ENCODE data around the gene GJD3. TPM values are rescaled to one million over a fixed set of nuclear protein-coding genes. Genes with fewer than 3 reads are reported as not detected.
A peak's percentile ranks its signal among the peaks of the same experiment; 100 is the strongest.
"Not testable (repeated sequence)": the region's sequence is repeated elsewhere in the genome, so short reads cannot be mapped to it uniquely, and the experiment has no call there.

Gene GJD3
- total and polyA plus RNA-seq, 8 donors: 0.55 to 1.2 TPM; not detected in 6

GRCh38 chr17:40371261-40371929, 6.9 kb upstream of the GJD3 start:
- DNase-seq: peak in 1 of 2 donors; percentile 31
- Histone ChIP-seq H3K9me3 (peaks cover 0 to 5% (median 0%) of the 10 kb centered on the region in 4 donors), H3K27me3 (peaks cover 0 to 5% (median 0%) of the 10 kb centered on the region in 3 donors), H3K36me3 (no peaks in the 10 kb centered on the region), H3K4me3 (no peak overlapping the region), H3K27ac (no peak overlapping the region), H3K4me1 (no peaks in the 10 kb centered on the region)
- TF ChIP-seq CTCF (IDR thresholded peaks at IDR 0.05) (no peak), EP300 (IDR thresholded peaks at IDR 0.05) (no peak), POLR2AphosphoS5 (IDR thresholded peaks at IDR 0.05) (no peak), POLR2A (IDR thresholded peaks at IDR 0.05) (no peak)
- intact Hi-C loops (cut with DNase I; ENCODE audit: low total_unique reads): no loop called here
- WGBS, 5 donors: 80 to 89% (median 85%) methylated on average over 16 of the region's 16 CpGs

- no peak overlapping the region for H3K4me3 ChIP-seq
- no peaks in the 10 kb centered on the region for H3K4me1 ChIP-seq
- no peak for DNase-seq
- peaks cover 0 to 5% (median 0%) of the 10 kb centered on the region in 4 donors for H3K9me3 ChIP-seq
- H3K27me3 ChIP-seq: no peaks in the 10 kb centered on the region
- H3K36me3 ChIP-seq: no peaks in the 10 kb centered on the region
- TF ChIP-seq POLR2A (IDR thresholded peaks at IDR 0.05) (no peak), EP300 (IDR thresholded peaks at IDR 0.05) (no peak), CTCF (IDR thresholded peaks at IDR 0.05) (no peak), POLR2AphosphoS5 (IDR thresholded peaks at IDR 0.05) (no peak)
- 85 to 94% (median 87%) methylated on average over 7 of the region's 7 CpGs for WGBS, 5 donors
- intact Hi-C loops (cut with DNase I; ENCODE audit: low total_unique reads): loop anchor here (10.0 kb wide), 1 partner anchor 65 kb away; no protein-coding TSS in a partner anchor
- H3K27ac ChIP-seq: no peak overlapping the region
Measured at GRCh38 chr17:40369923-40370322, 5.4 kb upstream of the GJD3 start.

- 88 to 98% (median 93%) methylated on average over 8 to 9 of the region's 9 CpGs for WGBS, 5 donors
- peaks cover 9 to 19% (median 16%) of the 10 kb centered on the region in 4 donors for H3K4me1 ChIP-seq
- H3K9me3 ChIP-seq, DNase-seq, H3K4me3 ChIP-seq, H3K27me3 ChIP-seq, H3K27ac ChIP-seq, H3K36me3 ChIP-seq: not testable (repeated sequence)
- intact Hi-C loops (cut with DNase I; ENCODE audit: low total_unique reads): loop anchor here (10.0 kb wide), 1 partner anchor 67 kb away; no protein-coding TSS in a partner anchor
Measured at GRCh38 chr17:40367728-40368127, 3.2 kb upstream of the GJD3 start.

GRCh38 chr17:40366861-40367518, 2.5 kb upstream of the GJD3 start:
- Histone ChIP-seq H3K27ac (no peak overlapping the region), H3K27me3 (peaks cover 0 to 16% (median 0%) of the 10 kb centered on the region in 3 donors), H3K36me3 (no peaks in the 10 kb centered on the region), H3K4me3 (no peak overlapping the region), H3K9me3 (no peaks in the 10 kb centered on the region), H3K4me1 (peaks cover 9 to 27% (median 22%) of the 10 kb centered on the region in 4 donors)
- TF ChIP-seq CTCF (IDR thresholded peaks at IDR 0.05) (no peak), POLR2A (IDR thresholded peaks at IDR 0.05) (no peak), POLR2AphosphoS5 (IDR thresholded peaks at IDR 0.05) (no peak), EP300 (IDR thresholded peaks at IDR 0.05) (no peak)
- no peak for DNase-seq
- WGBS, 5 donors: 72 to 78% (median 77%) methylated on average over 15 to 17 of the region's 17 CpGs
- intact Hi-C loops (cut with DNase I; ENCODE audit: low total_unique reads): loop anchor here (10.0 kb wide), 1 partner anchor 68 kb away; no protein-coding TSS in a partner anchor
